ENCODE measurements around the gene EWSR1. TPM values are rescaled to one million over a fixed set of nuclear protein-coding genes. Genes with fewer than 3 reads are reported as not detected.

Gene EWSR1
- total RNA-seq, 2 experiments from 2014 or later, result 292 to 309 TPM

DNA sequence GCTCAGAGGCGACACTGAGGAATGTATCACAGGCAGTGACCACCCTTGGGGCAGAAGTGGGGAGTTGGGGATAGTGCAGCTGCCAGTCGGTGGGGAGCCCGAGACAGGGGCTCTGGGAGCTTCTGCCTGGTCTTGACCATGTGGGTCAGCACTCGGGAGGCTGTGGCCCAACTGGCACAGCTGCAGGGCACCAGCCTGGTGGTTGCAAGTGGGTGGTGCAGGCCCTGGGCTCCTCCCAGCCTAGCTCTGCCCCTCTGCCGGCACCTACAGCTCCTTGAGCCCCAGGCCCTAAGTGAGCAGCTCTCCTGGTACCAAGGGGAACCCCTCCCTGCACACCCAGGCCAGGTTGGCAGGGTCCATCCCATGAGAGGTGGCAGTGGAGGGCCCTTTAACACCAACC is 60.0 kb downstream of the EWSR1 start:
- no peaks in the 10 kb centered on the region for H3K9me3 ChIP-seq (ENCODE audit: control insufficient read depth in 1 of 2, insufficient read depth in 1 of 2, low read length in 2 of 2)
- intact Hi-C loops (cut with DNase I, micrococcal nuclease), result no loop called here
- ATAC-seq (ENCODE audit: poor library complexity), result no peak
- CTCF ChIA-PET, result no interaction called here
- no peaks in the 10 kb centered on the region for H3K27me3 ChIP-seq (ENCODE audit: control insufficient read depth in 1 of 2, insufficient read depth in 2 of 2, low read length in 2 of 2)
- Mint-ChIP-seq H3K4me3 (no peak overlapping the region), H3K27ac (no peak overlapping the region), H3K27me3 (no peaks in the 10 kb centered on the region), H3K36me3 (ENCODE audit: low read depth) (peaks cover 27% of the 10 kb centered on the region), H3K9me3 (no peaks in the 10 kb centered on the region), H3K4me1 (ENCODE audit: low read depth) (no peaks in the 10 kb centered on the region)
- DNase-seq, result no peak
- POLR2A ChIA-PET, result no interaction called here
- no peak for TF ChIP-seq CTCF (IDR thresholded peaks at IDR 0.05)
- peaks cover 44% of the 10 kb centered on the region for H3K36me3 ChIP-seq (ENCODE audit: insufficient read depth, low read length)
- no peaks in the 10 kb centered on the region for H3K4me1 ChIP-seq (ENCODE audit: insufficient read depth, low read length)
- no peak overlapping the region for H3K4me3 ChIP-seq (ENCODE audit: low read length)
- no peak overlapping the region for H3K27ac ChIP-seq (ENCODE audit: low read depth in 1 of 2, low read length in 2 of 2)

GRCh38 chr22:29328566-29329500 is 60.8 kb downstream of the EWSR1 start:
- Mint-ChIP-seq H3K27me3 (no peaks in the 10 kb centered on the region), H3K36me3 (ENCODE audit: low read depth) (peaks cover 35% of the 10 kb centered on the region), H3K4me3 (no peak overlapping the region), H3K27ac (no peak overlapping the region), H3K4me1 (ENCODE audit: low read depth) (no peaks in the 10 kb centered on the region), H3K9me3 (no peaks in the 10 kb centered on the region)
- no peak for TF ChIP-seq CTCF (IDR thresholded peaks at IDR 0.05)
- no peak overlapping the region for H3K4me3 ChIP-seq (ENCODE audit: low read length)
- ATAC-seq (ENCODE audit: poor library complexity), result no peak
- POLR2A ChIA-PET, result no interaction called here
- H3K36me3 ChIP-seq (ENCODE audit: insufficient read depth, low read length), result peaks cover 49% of the 10 kb centered on the region
- H3K27me3 ChIP-seq (ENCODE audit: control insufficient read depth in 1 of 2, insufficient read depth in 2 of 2, low read length in 2 of 2), result no peaks in the 10 kb centered on the region
- no peak overlapping the region for H3K27ac ChIP-seq (ENCODE audit: low read depth in 1 of 2, low read length in 2 of 2)
- intact Hi-C loops (cut with DNase I, micrococcal nuclease), result no loop called here
- DNase-seq, result no peak
- H3K9me3 ChIP-seq (ENCODE audit: control insufficient read depth in 1 of 2, insufficient read depth in 1 of 2, low read length in 2 of 2), result no peaks in the 10 kb centered on the region
- CTCF ChIA-PET, result no interaction called here
- no peaks in the 10 kb centered on the region for H3K4me1 ChIP-seq (ENCODE audit: insufficient read depth, low read length)

DNA sequence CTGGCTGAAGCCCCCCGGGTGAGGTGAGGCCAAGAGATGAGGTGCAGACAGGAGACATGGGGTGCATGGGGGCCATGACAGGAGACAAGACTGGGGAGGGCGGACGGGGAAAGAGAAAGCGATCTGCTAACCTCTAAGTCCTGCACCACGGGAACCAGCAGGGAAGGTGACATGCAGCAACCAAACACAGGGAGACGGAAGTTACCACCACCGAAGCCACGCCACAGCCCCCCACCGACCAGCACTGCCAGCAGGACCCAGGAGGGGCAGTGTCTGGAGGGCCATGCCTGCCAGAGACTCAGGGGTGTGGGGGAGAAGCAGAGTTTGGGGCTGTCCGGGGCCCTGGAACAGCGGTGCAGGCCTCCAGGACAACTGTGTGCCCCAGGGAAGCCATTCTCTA is 61.5 kb downstream of the EWSR1 start:
- peaks cover 39% of the 10 kb centered on the region for H3K36me3 Mint-ChIP-seq (ENCODE audit: low read depth)
- no peak overlapping the region for H3K27ac ChIP-seq (ENCODE audit: low read depth in 1 of 2, low read length in 2 of 2)
- H3K36me3 ChIP-seq (ENCODE audit: insufficient read depth, low read length), result peaks cover 54% of the 10 kb centered on the region
- no peaks in the 10 kb centered on the region for H3K4me1 Mint-ChIP-seq (ENCODE audit: low read depth)
- no peaks in the 10 kb centered on the region for H3K4me1 ChIP-seq (ENCODE audit: insufficient read depth, low read length)
- no peaks in the 10 kb centered on the region for H3K27me3 ChIP-seq (ENCODE audit: control insufficient read depth in 1 of 2, insufficient read depth in 2 of 2, low read length in 2 of 2)
- no peaks in the 10 kb centered on the region for H3K9me3 ChIP-seq (ENCODE audit: control insufficient read depth in 1 of 2, insufficient read depth in 1 of 2, low read length in 2 of 2)
- DNase-seq, result no peak
- no peak for TF ChIP-seq CTCF (IDR thresholded peaks at IDR 0.05)
- POLR2A ChIA-PET, result no interaction called here
- no peaks in the 10 kb centered on the region for H3K9me3 Mint-ChIP-seq
- intact Hi-C loops (cut with DNase I, micrococcal nuclease), result no loop called here
- no peak overlapping the region for H3K4me3 Mint-ChIP-seq
- ATAC-seq (ENCODE audit: poor library complexity), result no peak
- H3K27me3 Mint-ChIP-seq, result no peaks in the 10 kb centered on the region
- H3K4me3 ChIP-seq (ENCODE audit: low read length), result no peak overlapping the region
- H3K27ac Mint-ChIP-seq, result no peak overlapping the region
- CTCF ChIA-PET, result no interaction called here

Data from CD4-positive, alpha-beta T cell (primary cell).